OCI-LY7 (cell line): ENCODE data around the gene PYCARD.

Source experiments
- EZH2phosphoT487 ChIP-seq: fragments of 200-600 bp; sonication (generic); IDR thresholded peaks from 2 replicates; pipeline ENCODE4 v1.6.1; 2018; ENCODE audit warnings: low read depth, borderline replicate concordance, mild to moderate bottlenecking, mixed run types, antibody characterized with exemption, low read length, moderate library complexity, mixed read lengths
- TF ChIP-seq, protein P1 (sequence below): fragments of 200-600 bp; sonication (generic); conservative IDR thresholded peaks from 2 replicates; pipeline ENCODE4 v1.5.1; 2014; ENCODE audit warnings: mild to moderate bottlenecking, antibody characterized with exemption, low read length, moderate library complexity, mixed read lengths

DNA sequence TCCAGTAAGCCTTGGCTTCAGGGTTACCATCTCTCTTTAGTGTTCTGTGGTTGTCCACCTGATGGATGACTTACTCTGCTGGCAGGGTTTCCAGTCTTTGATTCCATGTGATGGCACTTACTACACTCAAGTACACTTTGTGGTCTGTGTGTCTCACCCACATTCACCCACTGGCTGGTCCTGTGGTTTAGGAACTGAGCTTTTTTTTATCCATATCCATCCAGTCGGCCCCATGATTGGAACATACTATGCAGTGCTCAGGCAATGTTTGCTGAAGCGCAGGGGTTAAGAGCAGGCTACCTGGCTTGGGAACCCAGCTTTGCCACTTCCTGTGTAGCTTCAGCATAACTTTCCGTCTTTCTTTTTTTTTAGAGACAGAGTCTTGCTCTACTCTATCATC is 25.4 kb downstream of the PYCARD start:
- TF ChIP-seq, protein P1, sequence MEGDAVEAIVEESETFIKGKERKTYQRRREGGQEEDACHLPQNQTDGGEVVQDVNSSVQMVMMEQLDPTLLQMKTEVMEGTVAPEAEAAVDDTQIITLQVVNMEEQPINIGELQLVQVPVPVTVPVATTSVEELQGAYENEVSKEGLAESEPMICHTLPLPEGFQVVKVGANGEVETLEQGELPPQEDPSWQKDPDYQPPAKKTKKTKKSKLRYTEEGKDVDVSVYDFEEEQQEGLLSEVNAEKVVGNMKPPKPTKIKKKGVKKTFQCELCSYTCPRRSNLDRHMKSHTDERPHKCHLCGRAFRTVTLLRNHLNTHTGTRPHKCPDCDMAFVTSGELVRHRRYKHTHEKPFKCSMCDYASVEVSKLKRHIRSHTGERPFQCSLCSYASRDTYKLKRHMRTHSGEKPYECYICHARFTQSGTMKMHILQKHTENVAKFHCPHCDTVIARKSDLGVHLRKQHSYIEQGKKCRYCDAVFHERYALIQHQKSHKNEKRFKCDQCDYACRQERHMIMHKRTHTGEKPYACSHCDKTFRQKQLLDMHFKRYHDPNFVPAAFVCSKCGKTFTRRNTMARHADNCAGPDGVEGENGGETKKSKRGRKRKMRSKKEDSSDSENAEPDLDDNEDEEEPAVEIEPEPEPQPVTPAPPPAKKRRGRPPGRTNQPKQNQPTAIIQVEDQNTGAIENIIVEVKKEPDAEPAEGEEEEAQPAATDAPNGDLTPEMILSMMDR, result no peak
- TF ChIP-seq EZH2phosphoT487, result no peak
